ENCODE data around the gene MAP7D1.

GRCh38 chr1:36111151-36111550 lies 44.8 kb upstream of the MAP7D1 start:
- TF ChIP-seq EP300 (IDR thresholded peaks at IDR 0.05) (no peak), CTCF (IDR thresholded peaks at IDR 0.05) (no peak), POLR2AphosphoS5 (IDR thresholded peaks at IDR 0.05) (no peak), POLR2A (IDR thresholded peaks at IDR 0.05) (no peak)

Measured in stomach (tissue), 4 donors.